ENCODE data around the gene GPR157. TPM values are rescaled to one million over a fixed set of nuclear protein-coding genes. Genes with fewer than 3 reads are reported as not detected.
A peak's percentile ranks its signal among the peaks of the same experiment; 100 is the strongest.

Gene GPR157
- total and polyA plus RNA-seq, 4 donors, result 3.7 to 29.3 (median 7.3) TPM

DNA sequence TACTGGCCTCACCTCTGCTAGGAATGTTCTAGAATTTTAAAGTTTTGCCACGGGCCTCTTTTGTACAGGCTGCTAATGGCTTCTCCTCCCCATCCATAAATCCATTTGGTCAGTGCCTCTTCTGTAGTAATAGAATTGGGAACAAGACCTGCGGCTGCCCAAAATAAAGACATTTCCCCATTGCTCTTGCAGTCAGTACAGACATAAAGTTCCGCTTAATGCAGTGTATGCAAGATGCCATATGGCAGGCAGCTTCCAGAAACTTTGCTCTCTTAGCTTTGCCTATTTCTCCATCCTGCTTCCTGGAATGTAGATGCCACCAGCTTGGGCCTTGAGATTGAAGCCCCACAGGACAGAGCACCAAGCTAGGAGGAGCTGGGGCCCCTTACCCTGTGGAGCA lies 55.8 kb downstream of the GPR157 start:
- whole genome bisulfite sequencing, 2 donors, result 49 to 80% methylated on average over 3 of the region's 3 CpGs
- no peak overlapping the region for H3K27ac ChIP-seq (ENCODE audit: low read depth in 1 of 2, low read length in 1 of 2)

DNA sequence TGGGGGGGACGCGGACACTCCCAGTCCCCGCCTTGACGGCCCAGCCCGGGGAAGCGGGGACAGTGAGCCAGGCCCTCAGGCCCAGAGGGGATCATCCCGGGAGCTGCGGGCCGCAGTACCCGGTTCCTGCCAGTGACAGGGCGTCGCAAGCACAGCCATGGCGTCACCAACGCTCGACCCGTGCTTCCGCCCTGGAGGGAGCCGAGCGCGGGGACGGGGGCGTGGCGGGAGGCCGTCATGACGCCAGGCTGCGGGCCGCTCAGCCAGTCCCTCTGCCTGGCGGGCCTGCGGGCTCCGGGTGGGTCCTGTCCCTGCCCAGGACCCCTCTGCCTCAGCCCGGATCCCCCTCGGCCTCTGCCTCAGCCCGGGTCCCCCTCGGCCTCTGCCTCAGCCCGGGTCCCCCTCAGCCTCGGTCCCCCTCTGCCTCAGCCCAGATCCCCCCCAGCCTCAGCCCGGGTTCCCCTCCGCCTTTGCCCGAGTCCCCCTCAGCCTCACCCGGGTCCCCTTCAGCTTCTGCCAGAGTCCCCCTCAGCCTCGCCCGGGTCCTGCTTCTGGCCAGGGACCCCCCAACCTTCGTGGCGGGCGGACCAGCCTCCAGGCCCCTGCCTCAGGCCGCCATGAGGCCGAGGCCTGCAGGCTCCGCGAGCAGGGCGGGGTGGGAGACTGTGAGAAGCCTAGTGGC lies 57.2 kb downstream of the GPR157 start:
- H3K4me3 ChIP-seq, result no peak overlapping the region
- H3K4me1 ChIP-seq (ENCODE audit: control insufficient read depth in 5 of 5, insufficient read depth in 5 of 5, low read length in 5 of 5), result peaks cover 0 to 19% (median 4%) of the 10 kb centered on the region in 5 donors
- no peaks in the 10 kb centered on the region for H3K27me3 ChIP-seq (ENCODE audit: control insufficient read depth in 3 of 3, insufficient read depth in 3 of 3, low read length in 2 of 3)
- H3K9ac ChIP-seq (ENCODE audit: insufficient read depth in 1 of 2, low read length in 2 of 2), result no peak overlapping the region
- H3K36me3 ChIP-seq (ENCODE audit: control insufficient read depth in 4 of 4, insufficient read depth in 4 of 4, low read length in 4 of 4), result no peaks in the 10 kb centered on the region
- TF ChIP-seq, protein P1, sequence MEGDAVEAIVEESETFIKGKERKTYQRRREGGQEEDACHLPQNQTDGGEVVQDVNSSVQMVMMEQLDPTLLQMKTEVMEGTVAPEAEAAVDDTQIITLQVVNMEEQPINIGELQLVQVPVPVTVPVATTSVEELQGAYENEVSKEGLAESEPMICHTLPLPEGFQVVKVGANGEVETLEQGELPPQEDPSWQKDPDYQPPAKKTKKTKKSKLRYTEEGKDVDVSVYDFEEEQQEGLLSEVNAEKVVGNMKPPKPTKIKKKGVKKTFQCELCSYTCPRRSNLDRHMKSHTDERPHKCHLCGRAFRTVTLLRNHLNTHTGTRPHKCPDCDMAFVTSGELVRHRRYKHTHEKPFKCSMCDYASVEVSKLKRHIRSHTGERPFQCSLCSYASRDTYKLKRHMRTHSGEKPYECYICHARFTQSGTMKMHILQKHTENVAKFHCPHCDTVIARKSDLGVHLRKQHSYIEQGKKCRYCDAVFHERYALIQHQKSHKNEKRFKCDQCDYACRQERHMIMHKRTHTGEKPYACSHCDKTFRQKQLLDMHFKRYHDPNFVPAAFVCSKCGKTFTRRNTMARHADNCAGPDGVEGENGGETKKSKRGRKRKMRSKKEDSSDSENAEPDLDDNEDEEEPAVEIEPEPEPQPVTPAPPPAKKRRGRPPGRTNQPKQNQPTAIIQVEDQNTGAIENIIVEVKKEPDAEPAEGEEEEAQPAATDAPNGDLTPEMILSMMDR (IDR thresholded peaks at IDR 0.05; ENCODE audit: control extremely low read depth, extremely low read depth), result no peak
- no peak for ATAC-seq (ENCODE audit: insufficient read depth, low FRiP score)
- H3K9me3 ChIP-seq (ENCODE audit: control insufficient read depth in 4 of 4, insufficient read depth in 3 of 4, low read length in 3 of 4), result peaks cover 0 to 2% (median 0%) of the 10 kb centered on the region in 4 donors
- no peak overlapping the region for H3K27ac ChIP-seq (ENCODE audit: low read depth in 1 of 2, low read length in 1 of 2)
- WGBS, 2 donors, result 93 to 95% methylated on average over 40 to 50 of the region's 50 CpGs
- DNase-seq, result peak in 1 of 3 donors; percentile 37

More for the DNA sequence above, 55.8 kb downstream of the GPR157 start:
- DNase-seq (no peak), ATAC-seq (ENCODE audit: insufficient read depth, low FRiP score) (no peak)
- Histone ChIP-seq H3K9ac (ENCODE audit: insufficient read depth in 1 of 2, low read length in 2 of 2) (no peak overlapping the region), H3K27me3 (ENCODE audit: control insufficient read depth in 3 of 3, insufficient read depth in 3 of 3, low read length in 2 of 3) (no peaks in the 10 kb centered on the region), H3K4me3 (no peak overlapping the region), H3K4me1 (ENCODE audit: control insufficient read depth in 5 of 5, insufficient read depth in 5 of 5, low read length in 5 of 5) (peaks cover 0 to 14% (median 4%) of the 10 kb centered on the region in 5 donors), H3K9me3 (ENCODE audit: control insufficient read depth in 4 of 4, insufficient read depth in 3 of 4, low read length in 3 of 4) (no peaks in the 10 kb centered on the region), H3K36me3 (ENCODE audit: control insufficient read depth in 4 of 4, insufficient read depth in 4 of 4, low read length in 4 of 4) (no peaks in the 10 kb centered on the region)
- TF ChIP-seq, protein P1 (IDR thresholded peaks at IDR 0.05; ENCODE audit: control extremely low read depth, extremely low read depth), result no peak

DNA sequence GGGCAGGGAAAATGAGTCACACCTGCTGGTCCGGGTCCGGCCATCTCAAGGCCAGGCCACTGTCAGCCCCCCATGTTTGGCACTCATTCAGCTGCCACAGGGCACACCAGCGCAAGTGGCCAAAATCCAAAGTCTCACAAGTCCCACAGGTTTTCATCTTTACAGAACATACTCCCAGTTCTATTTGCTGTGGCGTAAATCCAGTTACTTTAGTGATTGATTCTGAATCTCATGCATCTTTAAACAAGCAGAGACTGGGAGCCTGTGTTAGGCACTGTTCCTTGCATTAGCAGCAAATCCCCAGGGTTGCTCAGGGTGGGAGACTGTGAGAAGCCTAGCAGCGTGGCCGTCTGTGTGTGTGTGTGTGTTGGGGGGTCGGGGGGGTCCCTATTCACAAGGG lies 58.4 kb downstream of the GPR157 start:
- no peaks in the 10 kb centered on the region for H3K27me3 ChIP-seq (ENCODE audit: control insufficient read depth in 3 of 3, insufficient read depth in 3 of 3, low read length in 2 of 3)
- H3K36me3 ChIP-seq (ENCODE audit: control insufficient read depth in 4 of 4, insufficient read depth in 4 of 4, low read length in 4 of 4), result no peaks in the 10 kb centered on the region
- 84 to 95% methylated on average over 7 of the region's 7 CpGs for WGBS, 2 donors
- no peak overlapping the region for H3K4me3 ChIP-seq
- TF ChIP-seq, protein P1 (IDR thresholded peaks at IDR 0.05; ENCODE audit: control extremely low read depth, extremely low read depth), result no peak
- ATAC-seq (ENCODE audit: insufficient read depth, low FRiP score), result no peak
- peaks cover 0 to 2% (median 0%) of the 10 kb centered on the region in 4 donors for H3K9me3 ChIP-seq (ENCODE audit: control insufficient read depth in 4 of 4, insufficient read depth in 3 of 4, low read length in 3 of 4)
- peaks cover 0 to 19% (median 4%) of the 10 kb centered on the region in 5 donors for H3K4me1 ChIP-seq (ENCODE audit: control insufficient read depth in 5 of 5, insufficient read depth in 5 of 5, low read length in 5 of 5)
- no peak overlapping the region for H3K27ac ChIP-seq (ENCODE audit: low read depth in 1 of 2, low read length in 1 of 2)
- no peak for DNase-seq
- no peak overlapping the region for H3K9ac ChIP-seq (ENCODE audit: insufficient read depth in 1 of 2, low read length in 2 of 2)
